IPS-NIHi7 (cell line): Measurements from ENCODE around the gene FBRSL1.
"Not testable (repeated sequence)": the region's sequence is repeated elsewhere in the genome, so short reads cannot be mapped to it uniquely, and the experiment has no call there.

Experiments
- DNase-seq: peaks from one replicate; pipeline ENCODE4 v3.0.0; 2012; ENCODE audit warnings: mixed read lengths; ENCODE audit errors: extremely low spot score

The FBRSL1 gene

GRCh38 chr12:132489602-132490266 is at the start of gene FBRSL1:
TSS of gene FBRSL1 (plus strand) at chr12:132490151.
- DNase-seq: peak; percentile 98

- DNase-seq: not testable (repeated sequence)
Observed at GRCh38 chr12:132440420-132440819, 49.5 kb upstream of the FBRSL1 start.

- no peak for DNase-seq
Observed at GRCh38 chr12:132441871-132442863, 47.8 kb upstream of the FBRSL1 start.

GRCh38 chr12:132443091-132443490 is 46.9 kb upstream of the FBRSL1 start:
- DNase-seq: no peak

GRCh38 chr12:132444283-132444682 is 45.7 kb upstream of the FBRSL1 start:
- DNase-seq: no peak

- DNase-seq: peak; percentile 55
Observed at GRCh38 chr12:132444957-132445883, 44.7 kb upstream of the FBRSL1 start.

GRCh38 chr12:132445884-132446632 is 43.9 kb upstream of the FBRSL1 start:
- peak; percentile 65 for DNase-seq

GRCh38 chr12:132446633-132447326 is 43.2 kb upstream of the FBRSL1 start:
- DNase-seq: no peak

- DNase-seq: no peak
Observed at GRCh38 chr12:132447327-132447720, 42.6 kb upstream of the FBRSL1 start.

- no peak for DNase-seq
Observed at GRCh38 chr12:132447731-132448462, 42.1 kb upstream of the FBRSL1 start.

GRCh38 chr12:132448463-132448820 is 41.5 kb upstream of the FBRSL1 start:
- no peak for DNase-seq

GRCh38 chr12:132449565-132450417 is 40.2 kb upstream of the FBRSL1 start:
- no peak for DNase-seq

GRCh38 chr12:132450418-132451171 is 39.4 kb upstream of the FBRSL1 start:
- no peak for DNase-seq

GRCh38 chr12:132451172-132451835 is 38.6 kb upstream of the FBRSL1 start:
- DNase-seq: no peak

GRCh38 chr12:132451836-132452195 is 38.1 kb upstream of the FBRSL1 start:
- no peak for DNase-seq

GRCh38 chr12:132452596-132453350 is 37.2 kb upstream of the FBRSL1 start:
- DNase-seq: no peak
